Fibroblast of lung (primary cell): ENCODE data around the gene IL1A.

ENCODE experiments used
- EZH2 ChIP-seq: IDR thresholded peaks from 2 replicates; pipeline ENCODE4 v1.5.1; 2012; ENCODE audit warnings: low read length, control low read depth, mild to moderate bottlenecking; ENCODE audit errors: missing control alignments
- TF ChIP-seq, protein P1 (sequence below), 2 donors: IDR thresholded peaks in 1 of 2; conservative IDR thresholded peaks in 1 of 2; 1 replicate in 1 of 2; 2 replicates in 1 of 2; pipeline ENCODE4 v1.5.1; 2011 to 2012; ENCODE audit warnings: low read length in 2 of 2, control low read depth in 1 of 2, inconsistent platforms in 1 of 2, low read depth in 1 of 2, mild to moderate bottlenecking in 1 of 2

DNA sequence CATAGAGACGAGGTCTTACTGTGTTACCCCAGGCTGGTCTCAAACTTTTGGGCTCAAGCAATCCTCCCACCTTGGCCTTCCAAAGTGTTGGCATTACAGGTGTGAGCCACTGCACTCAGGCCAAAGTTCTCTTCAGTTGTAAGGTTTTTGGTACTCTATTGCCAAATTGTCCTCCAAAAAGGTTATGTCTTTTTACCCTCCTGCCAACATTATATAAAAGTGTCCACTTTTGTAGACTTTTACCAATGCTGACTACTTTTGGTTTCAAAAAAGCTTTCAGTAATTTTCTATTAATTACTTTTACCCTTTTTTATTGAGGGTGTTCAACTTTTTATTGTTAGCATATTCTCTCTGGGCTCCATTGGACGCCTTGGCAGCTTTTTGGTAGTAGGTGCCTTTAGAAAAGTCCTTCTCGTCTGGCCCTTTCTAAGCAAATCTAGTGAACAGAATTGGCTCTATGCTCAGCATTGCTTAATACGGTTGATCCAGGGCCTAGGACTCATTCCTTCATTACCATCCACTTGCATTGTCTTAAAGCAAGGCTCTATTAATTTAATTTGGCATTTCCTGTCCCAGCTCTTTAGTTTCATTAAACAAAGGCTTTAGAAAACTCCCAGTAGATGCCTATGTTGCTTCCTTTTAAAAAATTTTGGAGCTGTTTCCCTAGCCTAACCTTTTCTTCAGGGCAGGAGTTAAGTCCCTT, 16.7 kb upstream of the IL1A start:
- TF ChIP-seq, protein P1, sequence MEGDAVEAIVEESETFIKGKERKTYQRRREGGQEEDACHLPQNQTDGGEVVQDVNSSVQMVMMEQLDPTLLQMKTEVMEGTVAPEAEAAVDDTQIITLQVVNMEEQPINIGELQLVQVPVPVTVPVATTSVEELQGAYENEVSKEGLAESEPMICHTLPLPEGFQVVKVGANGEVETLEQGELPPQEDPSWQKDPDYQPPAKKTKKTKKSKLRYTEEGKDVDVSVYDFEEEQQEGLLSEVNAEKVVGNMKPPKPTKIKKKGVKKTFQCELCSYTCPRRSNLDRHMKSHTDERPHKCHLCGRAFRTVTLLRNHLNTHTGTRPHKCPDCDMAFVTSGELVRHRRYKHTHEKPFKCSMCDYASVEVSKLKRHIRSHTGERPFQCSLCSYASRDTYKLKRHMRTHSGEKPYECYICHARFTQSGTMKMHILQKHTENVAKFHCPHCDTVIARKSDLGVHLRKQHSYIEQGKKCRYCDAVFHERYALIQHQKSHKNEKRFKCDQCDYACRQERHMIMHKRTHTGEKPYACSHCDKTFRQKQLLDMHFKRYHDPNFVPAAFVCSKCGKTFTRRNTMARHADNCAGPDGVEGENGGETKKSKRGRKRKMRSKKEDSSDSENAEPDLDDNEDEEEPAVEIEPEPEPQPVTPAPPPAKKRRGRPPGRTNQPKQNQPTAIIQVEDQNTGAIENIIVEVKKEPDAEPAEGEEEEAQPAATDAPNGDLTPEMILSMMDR (conservative IDR thresholded peaks at IDR 0.05 in 1 of 2, IDR thresholded peaks at IDR 0.05 in 1 of 2; ENCODE audit: low read depth in 1 of 2, low read length in 2 of 2), result no peak
- TF ChIP-seq EZH2, result no peak
